Measurements from ENCODE around the gene UQCC3.

- TF ChIP-seq POLR2AphosphoS5 (IDR thresholded peaks at IDR 0.05; ENCODE audit: borderline replicate concordance, low read depth, low read length) (no peak), EZH2 (IDR thresholded peaks at IDR 0.05) (no peak)
Measured at GRCh38 chr11:62694455-62695167, 23.1 kb downstream of the UQCC3 start.
